ENCODE measurements around the gene CAPN2.
"Not testable (repeated sequence)": the region's sequence is repeated elsewhere in the genome, so short reads cannot be mapped to it uniquely, and the experiment has no call there.

CAPN2 gene

GRCh38 chr1:223737342-223737741 is 25.0 kb downstream of the CAPN2 start:
- in situ Hi-C loops (cut with HindIII; ENCODE audit: low sequenced_read_pairs): no loop called here

- in situ Hi-C loops (cut with HindIII; ENCODE audit: low sequenced_read_pairs): no loop called here
Observed at GRCh38 chr1:223738465-223739365, 26.4 kb downstream of the CAPN2 start.

GRCh38 chr1:223739366-223740037 is 27.2 kb downstream of the CAPN2 start:
- in situ Hi-C loops (cut with HindIII; ENCODE audit: low sequenced_read_pairs): no loop called here

GRCh38 chr1:223740038-223740736 is 27.8 kb downstream of the CAPN2 start:
- in situ Hi-C loops (cut with HindIII; ENCODE audit: low sequenced_read_pairs): not testable (repeated sequence)

- in situ Hi-C loops (cut with HindIII; ENCODE audit: low sequenced_read_pairs): no loop called here
Observed at GRCh38 chr1:223741861-223742260, 29.5 kb downstream of the CAPN2 start.

GRCh38 chr1:223742856-223743517 is 30.6 kb downstream of the CAPN2 start:
- in situ Hi-C loops (cut with HindIII; ENCODE audit: low sequenced_read_pairs): no loop called here

GRCh38 chr1:223745731-223746130 is 33.4 kb downstream of the CAPN2 start:
- in situ Hi-C loops (cut with HindIII; ENCODE audit: low sequenced_read_pairs): no loop called here

- in situ Hi-C loops (cut with HindIII; ENCODE audit: low sequenced_read_pairs): no loop called here
Observed at GRCh38 chr1:223747838-223748335, 35.5 kb downstream of the CAPN2 start.

- in situ Hi-C loops (cut with HindIII; ENCODE audit: low sequenced_read_pairs): no loop called here
Observed at GRCh38 chr1:223748405-223748772, 36.0 kb downstream of the CAPN2 start.

GRCh38 chr1:223748773-223749733 is 36.7 kb downstream of the CAPN2 start:
- in situ Hi-C loops (cut with HindIII; ENCODE audit: low sequenced_read_pairs): no loop called here

GRCh38 chr1:223750730-223751570 is 38.6 kb downstream of the CAPN2 start:
- in situ Hi-C loops (cut with HindIII; ENCODE audit: low sequenced_read_pairs): loop anchor here (5.0 kb wide), 1 partner anchor 34 kb away; no protein-coding TSS in a partner anchor

- in situ Hi-C loops (cut with HindIII; ENCODE audit: low sequenced_read_pairs): loop anchor here (5.0 kb wide), 1 partner anchor 34 kb away; no protein-coding TSS in a partner anchor
Observed at GRCh38 chr1:223751696-223752095, 39.4 kb downstream of the CAPN2 start.

GRCh38 chr1:223752721-223753515 is 40.6 kb downstream of the CAPN2 start:
- in situ Hi-C loops (cut with HindIII; ENCODE audit: low sequenced_read_pairs): loop anchor here (5.0 kb wide), 1 partner anchor 36 kb away; no protein-coding TSS in a partner anchor

GRCh38 chr1:223754681-223755431 is 42.5 kb downstream of the CAPN2 start:
- in situ Hi-C loops (cut with HindIII; ENCODE audit: low sequenced_read_pairs): loop anchor here (5.0 kb wide), 1 partner anchor 38 kb away; no protein-coding TSS in a partner anchor

GRCh38 chr1:223755432-223755792 is 43.1 kb downstream of the CAPN2 start:
- in situ Hi-C loops (cut with HindIII; ENCODE audit: low sequenced_read_pairs): no loop called here

GRCh38 chr1:223755992-223756775 is 43.8 kb downstream of the CAPN2 start:
- in situ Hi-C loops (cut with HindIII; ENCODE audit: low sequenced_read_pairs): no loop called here

Measured in endothelial cell of hepatic sinusoid (primary cell).